OCI-LY1 (cell line): ENCODE results near the gene ING2.

ENCODE experiments used
- H2AFZ ChIP-seq: fragments of 200-600 bp; sonication (generic), shearing (Covaris generic); 2 replicates; pipeline ENCODE4 v1.6.0; 2014; ENCODE audit warnings: antibody characterized with exemption, mild to moderate bottlenecking, low read length
- H3F3A ChIP-seq: fragments of 200-600 bp; sonication (generic), shearing (Covaris generic); 2 replicates; pipeline ENCODE4 v1.6.0; 2014; ENCODE audit warnings: mild to moderate bottlenecking, antibody characterized with exemption, low read length, moderate library complexity; ENCODE audit not compliant: insufficient read depth
- H3K27ac ChIP-seq: fragments of 200-600 bp; sonication (generic); 2 replicates; pipeline ENCODE4 v1.5.1; 2014; ENCODE audit warnings: low read length, mixed run types, mild to moderate bottlenecking, low read depth; ENCODE audit not compliant: poor library complexity, severe bottlenecking
- H3K27me3 ChIP-seq: fragments of 200-600 bp; sonication (generic); 2 replicates; pipeline ENCODE4 v1.6.0; 2014; ENCODE audit warnings: antibody characterized with exemption, mild to moderate bottlenecking, low read length, moderate library complexity; ENCODE audit not compliant: insufficient read depth
- H3K36me3 ChIP-seq: fragments of 200-600 bp; sonication (generic); 2 replicates; pipeline ENCODE4 v1.6.1; 2014; ENCODE audit warnings: mild to moderate bottlenecking, antibody characterized with exemption, low read length, moderate library complexity, mixed read lengths; ENCODE audit not compliant: insufficient read depth
- H3K4me1 ChIP-seq: fragments of 200-600 bp; sonication (generic); 2 replicates; pipeline ENCODE4 v1.5.1; 2014; ENCODE audit warnings: mild to moderate bottlenecking, low read length, moderate library complexity; ENCODE audit not compliant: insufficient read depth, severe bottlenecking
- H3K4me2 ChIP-seq: fragments of 200-600 bp; sonication (generic), shearing (Covaris generic); 2 replicates; pipeline ENCODE4 v1.6.1; 2014; ENCODE audit warnings: low read length
- H3K4me3 ChIP-seq: fragments of 200-600 bp; sonication (generic); 2 replicates; pipeline ENCODE4 v1.5.1; 2014; ENCODE audit warnings: low read length, low read depth, mild to moderate bottlenecking, mixed read lengths; ENCODE audit not compliant: poor library complexity, severe bottlenecking
- H3K79me2 ChIP-seq: fragments of 200-600 bp; shearing (Covaris generic); 2 replicates; pipeline ENCODE4 v1.6.1; 2016; ENCODE audit warnings: mixed run types, low read length, mixed read lengths; ENCODE audit not compliant: insufficient read depth
- H3K9ac ChIP-seq: fragments of 200-600 bp; sonication (generic), shearing (Covaris generic); 2 replicates; pipeline ENCODE4 v1.6.1; 2014; ENCODE audit warnings: mild to moderate bottlenecking, low read length, mixed read lengths
- H3K9me2 ChIP-seq: fragments of 200-600 bp; sonication (generic), shearing (Covaris generic); 2 replicates; pipeline ENCODE4 v1.6.1; 2014; ENCODE audit warnings: low read depth, mild to moderate bottlenecking, low read length, mixed read lengths
- H3K9me3 ChIP-seq: fragments of 200-600 bp; shearing (Covaris generic); 2 replicates; pipeline ENCODE4 v1.6.1; 2014; ENCODE audit warnings: low read length, mixed read lengths
- H4K20me1 ChIP-seq: fragments of 200-600 bp; sonication (generic), shearing (Covaris generic); 2 replicates; pipeline ENCODE4 v1.6.0; 2016; ENCODE audit warnings: mild to moderate bottlenecking, low read length; ENCODE audit not compliant: insufficient read depth
- CTCF ChIP-seq: fragments of 200-600 bp; sonication (generic), shearing (Covaris generic); IDR thresholded peaks from 2 replicates; pipeline ENCODE4 v1.5.1; 2017; ENCODE audit warnings: mild to moderate bottlenecking, antibody characterized with exemption, low read length, moderate library complexity, mixed read lengths
- EZH2 ChIP-seq: fragments of 200-600 bp; sonication (generic), shearing (Covaris generic); IDR thresholded peaks from 2 replicates; pipeline ENCODE4 v1.8.0; 2017; ENCODE audit warnings: borderline replicate concordance, mixed run types, mild to moderate bottlenecking, antibody characterized with exemption, low read length, moderate library complexity, mixed read lengths

The ING2 gene

DNA sequence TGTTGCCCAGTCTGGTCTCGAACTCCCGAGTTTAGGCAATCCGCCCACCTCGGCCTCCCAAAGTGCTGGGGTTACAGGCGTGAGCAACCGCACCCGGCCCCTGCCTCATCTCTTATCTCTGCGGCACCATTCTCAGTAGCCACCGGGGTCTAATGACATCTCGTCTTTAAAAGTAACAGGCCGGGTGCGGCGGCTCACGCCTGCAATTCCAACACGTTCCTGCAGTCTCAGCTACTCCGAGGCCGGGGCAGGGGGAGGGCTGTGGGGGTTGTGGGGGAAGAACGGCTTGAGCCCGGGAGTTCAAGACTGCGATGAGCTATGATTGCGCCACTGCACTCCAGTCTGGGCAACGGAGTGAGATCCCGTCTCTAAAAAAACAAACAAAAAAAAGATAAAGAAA lies 28.8 kb downstream of the ING2 start:
- no peaks in the 10 kb centered on the region for H4K20me1 ChIP-seq
- no peaks in the 10 kb centered on the region for H3K79me2 ChIP-seq
- no peaks in the 10 kb centered on the region for H3K4me1 ChIP-seq
- H3K27ac ChIP-seq, result no peak overlapping the region
- no peaks in the 10 kb centered on the region for H3K9me2 ChIP-seq
- no peaks in the 10 kb centered on the region for H3K9me3 ChIP-seq
- no peak overlapping the region for H3K9ac ChIP-seq
- no peaks in the 10 kb centered on the region for H3F3A ChIP-seq
- H3K4me2 ChIP-seq, result no peak overlapping the region
- no peak for TF ChIP-seq EZH2
- no peak for TF ChIP-seq CTCF
- no peaks in the 10 kb centered on the region for H3K36me3 ChIP-seq
- no peak overlapping the region for H2AFZ ChIP-seq
- H3K4me3 ChIP-seq, result no peak overlapping the region
- H3K27me3 ChIP-seq, result 0 out of 2 replicates have a peak, but pooled peaks cover 7% of the 10 kb centered on the region

DNA sequence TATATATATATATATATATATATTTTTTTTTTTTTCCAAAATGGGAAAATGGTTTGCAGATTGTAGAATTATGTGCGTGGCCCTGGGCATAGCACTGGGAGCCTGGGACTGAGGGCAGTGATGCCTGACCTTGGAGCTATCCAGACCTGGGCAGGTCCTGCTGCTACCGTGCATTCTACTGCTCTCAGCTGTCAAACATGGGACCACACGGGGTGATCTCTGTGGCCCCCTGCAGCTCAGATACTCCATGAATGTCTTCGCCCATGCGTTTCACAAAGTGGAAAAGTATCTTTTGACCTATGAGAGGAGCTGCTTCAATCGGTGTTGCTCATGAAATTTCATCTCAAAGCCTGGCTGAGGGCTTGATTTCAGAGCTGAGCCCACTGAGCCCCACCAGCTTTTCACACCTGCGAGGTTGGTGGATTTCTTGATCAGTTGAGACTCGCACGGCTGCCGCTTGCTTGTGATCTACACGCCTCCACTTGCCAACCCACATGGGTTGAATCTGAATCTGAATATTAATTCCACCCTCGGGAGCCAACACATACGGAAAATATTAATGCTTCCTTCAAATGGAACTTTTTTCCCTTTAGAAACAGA lies 35.7 kb downstream of the ING2 start:
- Histone ChIP-seq H3K9me3 (no peaks in the 10 kb centered on the region), H3K9ac (no peak overlapping the region), H2AFZ (no peak overlapping the region), H3K4me2 (no peak overlapping the region), H4K20me1 (no peaks in the 10 kb centered on the region), H3K4me3 (no peak overlapping the region), H3K27ac (no peak overlapping the region), H3K79me2 (no peaks in the 10 kb centered on the region), H3K4me1 (no peaks in the 10 kb centered on the region), H3K36me3 (no peaks in the 10 kb centered on the region), H3K27me3 (0 out of 2 replicates have a peak, but pooled peaks cover 7% of the 10 kb centered on the region), H3K9me2 (no peaks in the 10 kb centered on the region), H3F3A (no peaks in the 10 kb centered on the region)
- TF ChIP-seq EZH2 (no peak), CTCF (no peak)

DNA sequence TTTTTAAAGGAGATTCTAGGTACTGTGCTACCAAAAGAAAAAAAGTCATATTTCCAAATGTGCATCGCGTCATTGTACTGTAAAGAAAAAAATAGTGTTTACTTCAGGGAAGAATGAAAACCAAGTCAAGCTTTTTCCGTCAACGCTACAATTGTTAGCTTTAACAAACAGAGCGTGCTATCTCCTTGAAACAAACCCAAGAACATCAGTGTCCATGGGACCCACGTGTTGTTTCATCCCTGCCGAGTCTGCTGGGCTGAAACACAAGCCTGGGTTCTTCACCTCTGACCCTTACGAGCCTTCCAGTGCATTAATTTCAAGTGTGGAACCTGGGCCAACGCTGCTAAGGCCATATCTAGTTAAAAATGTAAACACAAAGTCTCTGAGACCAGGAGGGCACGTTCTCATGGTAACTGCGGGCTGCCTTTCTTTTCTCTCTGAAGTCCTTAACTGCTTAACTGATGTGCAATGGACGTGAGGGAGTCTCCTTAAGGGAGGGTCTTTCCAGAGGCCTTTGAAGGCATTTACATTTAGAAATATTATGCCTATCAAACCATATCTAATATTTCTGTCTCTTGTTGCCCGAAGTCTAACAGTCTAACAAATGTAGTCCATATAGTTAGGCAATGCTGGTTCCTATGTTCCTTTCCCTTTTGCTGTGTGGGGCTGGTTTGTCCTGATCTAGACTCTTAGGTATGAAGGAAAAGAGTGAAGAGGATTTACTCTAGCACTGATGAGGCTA lies 36.3 kb downstream of the ING2 start:
- H3K27ac ChIP-seq, result no peak overlapping the region
- no peak overlapping the region for H3K4me3 ChIP-seq
- no peaks in the 10 kb centered on the region for H3K36me3 ChIP-seq
- no peaks in the 10 kb centered on the region for H3F3A ChIP-seq
- H3K4me1 ChIP-seq, result no peaks in the 10 kb centered on the region
- H2AFZ ChIP-seq, result no peak overlapping the region
- H3K9me3 ChIP-seq, result no peaks in the 10 kb centered on the region
- no peaks in the 10 kb centered on the region for H4K20me1 ChIP-seq
- no peaks in the 10 kb centered on the region for H3K9me2 ChIP-seq
- 0 out of 2 replicates have a peak, but pooled peaks cover 2% of the 10 kb centered on the region for H3K27me3 ChIP-seq
- no peak overlapping the region for H3K4me2 ChIP-seq
- no peaks in the 10 kb centered on the region for H3K79me2 ChIP-seq
- TF ChIP-seq EZH2, result no peak
- TF ChIP-seq CTCF, result no peak
- no peak overlapping the region for H3K9ac ChIP-seq
